PC-9 (cell line): ENCODE measurements around the gene FAAH. TPM values are rescaled to one million over a fixed set of nuclear protein-coding genes. Genes with fewer than 3 reads are reported as not detected.

ENCODE experiments used
- BruUV-seq: library from RNA; stranded (reverse); fragments of 400-500 nt; replicated peaks from 2 replicates; lab custom pipeline; 2021; lab: Mats Ljungman, UMichigan
- CTCF ChIA-PET: fragments of 300-600 bp; sonication (Branson Sonifier 250); formaldehyde crosslinking; loops from one replicate; lab custom pipeline; 2022; ENCODE audit warnings: antibody characterized with exemption; lab: Charles Lee
- POLR2A ChIA-PET: fragments of 300-600 bp; sonication (Branson Sonifier 250); formaldehyde crosslinking; loops from one replicate; lab custom pipeline; 2022; ENCODE audit warnings: antibody characterized with exemption; ENCODE audit not compliant: unreplicated experiment; lab: Charles Lee
- DNase-seq, 2 experiments: peaks; one replicate each; pipeline versions ENCODE4 v3.0.0 to v3.0.0-alpha.2; 2015 to 2022; ENCODE audit warnings: mixed read lengths in 1 of 2
- H2AFZ ChIP-seq: fragments of 200-600 bp; sonication (generic); 2 replicates; pipeline ENCODE4 v1.8.1; 2017; ENCODE audit warnings: antibody characterized with exemption
- H3F3A ChIP-seq: fragments of 200-600 bp; sonication (generic); 2 replicates; pipeline ENCODE4 v1.8.1; 2017; ENCODE audit warnings: antibody characterized with exemption, mild to moderate bottlenecking, low read depth; ENCODE audit not compliant: insufficient read depth
- H3K27ac ChIP-seq: fragments of 200-600 bp; sonication (generic); 2 replicates; pipeline ENCODE4 v1.6.1; 2016; ENCODE audit warnings: mixed run types
- H3K27me3 ChIP-seq: fragments of 200-600 bp; sonication (generic); 2 replicates; pipeline ENCODE4 v1.6.1; 2016; ENCODE audit warnings: low read depth, mixed run types; ENCODE audit not compliant: insufficient read depth
- H3K36me3 ChIP-seq: fragments of 200-600 bp; sonication (generic); 2 replicates; pipeline ENCODE4 v1.6.1; 2016; ENCODE audit warnings: low read depth, mixed run types
- H3K4me1 ChIP-seq: fragments of 200-600 bp; sonication (generic); replicated peaks from 2 replicates; pipeline ENCODE4 v1.6.1; 2016; ENCODE audit warnings: mixed run types; ENCODE audit not compliant: insufficient read depth
- H3K4me2 ChIP-seq: fragments of 200-600 bp; sonication (generic); 2 replicates; pipeline ENCODE4 v1.6.1; 2017; ENCODE audit warnings: mixed run types
- H3K4me3 ChIP-seq: fragments of 200-600 bp; sonication (generic); 2 replicates; pipeline ENCODE4 v1.6.1; 2016; ENCODE audit warnings: mixed run types
- H3K79me2 ChIP-seq: fragments of 200-600 bp; sonication (generic); 2 replicates; pipeline ENCODE4 v1.6.1; 2017; ENCODE audit warnings: low read depth, mixed run types
- H3K9me2 ChIP-seq: fragments of 200-600 bp; sonication (generic); 2 replicates; pipeline ENCODE4 v1.8.1; 2017; ENCODE audit warnings: mild to moderate bottlenecking; ENCODE audit not compliant: insufficient read depth
- H3K9me3 ChIP-seq: fragments of 200-600 bp; sonication (generic); 2 replicates; pipeline ENCODE4 v1.8.1; 2016; ENCODE audit warnings: low read depth; ENCODE audit not compliant: insufficient read depth
- H4K20me1 ChIP-seq: fragments of 200-600 bp; sonication (generic); 2 replicates; pipeline ENCODE4 v1.8.1; 2017; ENCODE audit not compliant: insufficient read depth
- EZH2 ChIP-seq: fragments of 200-600 bp; sonication (generic); IDR thresholded peaks from 2 replicates; pipeline ENCODE4 v1.8.0; 2017; ENCODE audit warnings: antibody characterized with exemption, low read depth
- intact Hi-C: fragments of 100-400 bp; cut with micrococcal nuclease; formaldehyde crosslinking; loops from one replicate; pipeline ENCODE4 v1.10.0; 2022; ENCODE audit not compliant: unreplicated experiment
- total RNA-seq: library from RNA; stranded (reverse); gene quantifications from 2 replicates; pipeline ENCODE4 v1.2.3, GENCODE V29; 2021
- TF ChIP-seq, protein P1 (sequence below): fragments of 200-600 bp; sonication (generic); conservative IDR thresholded peaks from 2 replicates; pipeline ENCODE4 v1.6.1; 2017; ENCODE audit warnings: mixed run types, antibody characterized with exemption, mild to moderate bottlenecking, moderate library complexity

The FAAH gene
- total RNA-seq, 1 experiment from 2014 or later = 19.1 TPM

DNA sequence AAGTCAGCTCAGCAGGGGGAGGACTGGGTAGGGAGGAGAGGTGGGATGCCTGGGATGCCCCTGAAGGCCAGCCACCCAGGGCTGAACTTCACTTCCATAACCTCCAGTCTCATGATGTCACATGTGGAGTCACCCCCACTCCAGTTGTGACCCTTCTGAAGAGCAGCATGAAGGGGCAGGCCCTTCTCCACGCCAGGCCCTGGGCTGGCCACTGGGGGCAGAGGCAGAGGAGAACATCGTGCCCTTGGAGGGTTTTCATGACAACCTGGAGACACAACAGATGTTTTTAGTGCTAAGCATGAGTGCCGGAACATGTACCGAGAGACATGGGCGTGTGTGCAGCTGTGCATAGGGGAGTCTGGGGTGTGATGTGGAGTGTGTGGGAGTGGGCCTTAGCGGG, 37.6 kb downstream of the FAAH start:
- no peaks in the 10 kb centered on the region for H3F3A ChIP-seq
- no peaks in the 10 kb centered on the region for H3K36me3 ChIP-seq
- H4K20me1 ChIP-seq = no peaks in the 10 kb centered on the region
- no peak overlapping the region for H3K27ac ChIP-seq
- H3K9me3 ChIP-seq = no peaks in the 10 kb centered on the region
- no peak for DNase-seq
- H3K79me2 ChIP-seq = no peaks in the 10 kb centered on the region
- POLR2A ChIA-PET = no interaction called here
- no peak overlapping the region for H2AFZ ChIP-seq
- CTCF ChIA-PET = no interaction called here
- H3K4me3 ChIP-seq = no peak overlapping the region
- no peaks in the 10 kb centered on the region for H3K4me1 ChIP-seq
- no peak overlapping the region for H3K4me2 ChIP-seq
- intact Hi-C loops = no loop called here
- TF ChIP-seq, protein P1, sequence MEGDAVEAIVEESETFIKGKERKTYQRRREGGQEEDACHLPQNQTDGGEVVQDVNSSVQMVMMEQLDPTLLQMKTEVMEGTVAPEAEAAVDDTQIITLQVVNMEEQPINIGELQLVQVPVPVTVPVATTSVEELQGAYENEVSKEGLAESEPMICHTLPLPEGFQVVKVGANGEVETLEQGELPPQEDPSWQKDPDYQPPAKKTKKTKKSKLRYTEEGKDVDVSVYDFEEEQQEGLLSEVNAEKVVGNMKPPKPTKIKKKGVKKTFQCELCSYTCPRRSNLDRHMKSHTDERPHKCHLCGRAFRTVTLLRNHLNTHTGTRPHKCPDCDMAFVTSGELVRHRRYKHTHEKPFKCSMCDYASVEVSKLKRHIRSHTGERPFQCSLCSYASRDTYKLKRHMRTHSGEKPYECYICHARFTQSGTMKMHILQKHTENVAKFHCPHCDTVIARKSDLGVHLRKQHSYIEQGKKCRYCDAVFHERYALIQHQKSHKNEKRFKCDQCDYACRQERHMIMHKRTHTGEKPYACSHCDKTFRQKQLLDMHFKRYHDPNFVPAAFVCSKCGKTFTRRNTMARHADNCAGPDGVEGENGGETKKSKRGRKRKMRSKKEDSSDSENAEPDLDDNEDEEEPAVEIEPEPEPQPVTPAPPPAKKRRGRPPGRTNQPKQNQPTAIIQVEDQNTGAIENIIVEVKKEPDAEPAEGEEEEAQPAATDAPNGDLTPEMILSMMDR = no peak
- no peak for TF ChIP-seq EZH2
- H3K9me2 ChIP-seq = no peaks in the 10 kb centered on the region
- peaks cover 33% of the 10 kb centered on the region for H3K27me3 ChIP-seq
- BruUV-seq = no TSS peak

DNA sequence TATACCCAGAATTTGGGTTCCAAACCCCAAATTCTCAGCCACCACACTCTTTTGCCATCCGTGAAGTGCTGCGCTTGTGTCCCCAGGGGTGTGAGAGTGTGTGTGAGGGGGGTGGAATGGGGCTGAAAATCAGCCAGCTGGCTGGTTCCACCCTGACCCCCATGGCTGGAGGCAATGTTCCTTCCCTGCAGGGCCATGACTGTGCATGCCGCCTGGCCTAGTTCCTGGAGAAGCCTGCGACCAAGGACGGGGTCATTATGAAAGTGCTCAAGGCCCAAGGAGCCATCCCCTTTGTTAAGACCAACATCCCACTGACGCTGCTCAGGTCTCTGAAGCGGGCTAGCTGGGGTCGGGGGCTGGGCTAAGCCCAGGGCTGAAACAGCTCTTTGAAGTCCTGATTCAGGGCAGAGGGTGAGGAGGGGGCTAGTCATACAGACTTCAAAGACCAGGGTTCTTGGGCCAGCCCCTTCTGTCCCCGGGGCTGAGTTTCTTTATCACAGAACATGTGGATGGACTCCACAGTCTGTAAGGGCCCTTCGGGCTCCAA, 38.7 kb downstream of the FAAH start:
- Histone ChIP-seq H3K4me1 (no peaks in the 10 kb centered on the region), H3K9me3 (no peaks in the 10 kb centered on the region), H4K20me1 (no peaks in the 10 kb centered on the region), H3K4me2 (no peak overlapping the region), H3K27me3 (peaks cover 37% of the 10 kb centered on the region), H2AFZ (no peak overlapping the region), H3K9me2 (no peaks in the 10 kb centered on the region), H3K27ac (no peak overlapping the region), H3K79me2 (no peaks in the 10 kb centered on the region), H3K36me3 (no peaks in the 10 kb centered on the region), H3F3A (no peaks in the 10 kb centered on the region), H3K4me3 (no peak overlapping the region)
- DNase-seq = no peak
- intact Hi-C loops = no loop called here
- TF ChIP-seq EZH2 = no peak
- TF ChIP-seq, protein P1 = no peak
- ChIA-PET CTCF (no interaction called here), POLR2A (no interaction called here)
- no TSS peak for BruUV-seq

DNA sequence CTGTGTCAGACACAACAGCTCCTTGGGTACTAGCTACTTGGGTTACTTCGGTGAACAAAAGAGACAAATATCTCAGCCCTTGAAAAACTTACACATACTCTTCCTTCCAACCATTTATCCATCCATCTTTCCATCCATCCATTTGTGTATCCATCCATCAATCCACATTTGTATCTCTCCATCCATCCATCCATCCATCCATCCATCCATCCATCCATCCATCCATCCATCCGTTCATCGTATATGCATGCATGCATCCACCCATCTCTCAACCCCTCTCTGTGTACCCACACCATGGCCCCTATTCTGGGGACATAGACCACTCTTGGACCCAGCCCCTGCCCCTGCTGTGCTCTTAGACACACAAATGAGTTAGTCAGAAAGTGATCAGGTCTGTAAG, 40.2 kb downstream of the FAAH start:
- no TSS peak for BruUV-seq
- Histone ChIP-seq H2AFZ (no peak overlapping the region), H4K20me1 (no peaks in the 10 kb centered on the region), H3K9me2 (no peaks in the 10 kb centered on the region), H3K4me2 (no peak overlapping the region), H3K36me3 (no peaks in the 10 kb centered on the region), H3K9me3 (no peaks in the 10 kb centered on the region), H3K4me3 (no peak overlapping the region), H3K27me3 (peaks cover 39% of the 10 kb centered on the region), H3F3A (no peaks in the 10 kb centered on the region), H3K27ac (no peak overlapping the region), H3K4me1 (no peaks in the 10 kb centered on the region), H3K79me2 (no peaks in the 10 kb centered on the region)
- no peak for TF ChIP-seq EZH2
- TF ChIP-seq, protein P1 = no peak
- DNase-seq = no peak
- ChIA-PET POLR2A (interaction anchor here (0.6 to 0.7 kb wide), 2 partner anchors 88 to 95 kb away, joined by 3 to 8 read pairs; no protein-coding TSS in a partner anchor), CTCF (interaction anchor here (0.5 kb wide), 1 partner anchor 40 kb away, joined by 3 read pairs; no protein-coding TSS in a partner anchor)
- intact Hi-C loops = no loop called here
